HEK293 (cell line): ENCODE data around the gene CCAR1.

ENCODE experiments used
- HIC1 ChIP-seq: fragments of 450-650 bp; formaldehyde crosslinking; IDR thresholded peaks from 2 replicates; pipeline ENCODE4 v1.5.1; 2016; ENCODE audit warnings: missing biosample characterization, missing genetic modification characterization
- KLF1 ChIP-seq: fragments of 450-650 bp; formaldehyde crosslinking; IDR thresholded peaks from 2 replicates; pipeline ENCODE4 v1.5.1; 2016; ENCODE audit warnings: missing biosample characterization, missing genetic modification characterization
- KLF9 ChIP-seq: fragments of 450-650 bp; formaldehyde crosslinking; IDR thresholded peaks from 2 replicates; pipeline ENCODE4 v1.5.1; 2016; ENCODE audit warnings: missing biosample characterization, missing genetic modification characterization, low read depth
- SP3 ChIP-seq: fragments of 450-650 bp; formaldehyde crosslinking; IDR thresholded peaks from 2 replicates; pipeline ENCODE4 v1.5.1; 2016; ENCODE audit warnings: missing biosample characterization, missing genetic modification characterization
- TRIM28 ChIP-seq: IDR thresholded peaks from 2 replicates; pipeline ENCODE4 v1.6.1; 2011; ENCODE audit warnings: low read length, control low read depth, borderline replicate concordance
- TSHZ1 ChIP-seq: fragments of 450-650 bp; formaldehyde crosslinking; IDR thresholded peaks from 2 replicates; pipeline ENCODE4 v1.5.1; 2016; ENCODE audit warnings: missing biosample characterization, missing genetic modification characterization, borderline replicate concordance
- ZBTB20 ChIP-seq: fragments of 450-650 bp; formaldehyde crosslinking; IDR thresholded peaks from 2 replicates; pipeline ENCODE4 v1.5.1; 2016; ENCODE audit warnings: missing biosample characterization, missing genetic modification characterization
- ZBTB44 ChIP-seq: fragments of 450-650 bp; IDR thresholded peaks from 2 replicates; pipeline ENCODE4 v1.5.1; 2018; ENCODE audit warnings: missing biosample characterization, mild to moderate bottlenecking, missing genetic modification characterization
- ZFP69B ChIP-seq: fragments of 450-650 bp; formaldehyde crosslinking; IDR thresholded peaks from 2 replicates; pipeline ENCODE4 v1.5.1; 2016; ENCODE audit warnings: missing biosample characterization, missing genetic modification characterization
- ZNF157 ChIP-seq: fragments of 450-650 bp; formaldehyde crosslinking; IDR thresholded peaks from 2 replicates; pipeline ENCODE4 v1.5.1; 2016; ENCODE audit warnings: missing biosample characterization, missing genetic modification characterization
- ZNF18 ChIP-seq: fragments of 450-650 bp; formaldehyde crosslinking; IDR thresholded peaks from 2 replicates; pipeline ENCODE4 v1.5.1; 2016; ENCODE audit warnings: missing biosample characterization, missing genetic modification characterization
- ZNF184 ChIP-seq: fragments of 450-650 bp; IDR thresholded peaks from 2 replicates; pipeline ENCODE4 v1.5.1; 2018; ENCODE audit warnings: missing biosample characterization, mild to moderate bottlenecking, missing genetic modification characterization
- ZNF239 ChIP-seq: fragments of 450-650 bp; formaldehyde crosslinking; IDR thresholded peaks from 2 replicates; pipeline ENCODE4 v1.5.1; 2016; ENCODE audit warnings: missing biosample characterization, missing genetic modification characterization
- ZNF274 ChIP-seq, 2 experiments: fragments of 200-500 bp in 1 of 2; fragments of 450-650 bp in 1 of 2; sonication (Bioruptor generic) in 1 of 2; formaldehyde crosslinking in 1 of 2; IDR thresholded peaks; 2 replicates each; pipeline versions ENCODE4 v1.5.1 to v1.6.1; 2014 to 2016; ENCODE audit warnings: borderline replicate concordance in 1 of 2, inconsistent platforms in 1 of 2, low read length in 1 of 2, missing biosample characterization in 1 of 2, missing genetic modification characterization in 1 of 2
- ZNF37A ChIP-seq: fragments of 450-650 bp; IDR thresholded peaks from 2 replicates; pipeline ENCODE4 v1.5.1; 2018; ENCODE audit warnings: missing biosample characterization, missing genetic modification characterization
- ZNF404 ChIP-seq: fragments of 450-650 bp; formaldehyde crosslinking; IDR thresholded peaks from 2 replicates; pipeline ENCODE4 v1.5.1; 2017; ENCODE audit warnings: missing biosample characterization, missing genetic modification characterization
- ZNF423 ChIP-seq: fragments of 450-650 bp; formaldehyde crosslinking; IDR thresholded peaks from 2 replicates; pipeline ENCODE4 v1.5.1; 2016; ENCODE audit warnings: missing biosample characterization, missing genetic modification characterization
- ZNF473 ChIP-seq: fragments of 450-650 bp; formaldehyde crosslinking; IDR thresholded peaks from 2 replicates; pipeline ENCODE4 v1.5.1; 2017; ENCODE audit warnings: missing biosample characterization, missing genetic modification characterization
- ZNF629 ChIP-seq: fragments of 450-650 bp; formaldehyde crosslinking; IDR thresholded peaks from 2 replicates; pipeline ENCODE4 v1.5.1; 2017; ENCODE audit warnings: missing biosample characterization, missing genetic modification characterization
- ZNF701 ChIP-seq: fragments of 450-650 bp; formaldehyde crosslinking; IDR thresholded peaks from 2 replicates; pipeline ENCODE4 v1.5.1; 2016; ENCODE audit warnings: missing biosample characterization, missing genetic modification characterization
- ZNF843 ChIP-seq: fragments of 450-650 bp; formaldehyde crosslinking; IDR thresholded peaks from 2 replicates; pipeline ENCODE4 v1.5.1; 2016; ENCODE audit warnings: missing biosample characterization, missing genetic modification characterization
- TF ChIP-seq, protein P1 (sequence below): fragments of 450-650 bp; formaldehyde crosslinking; IDR thresholded peaks from 2 replicates; pipeline ENCODE4 v1.5.1; 2017; ENCODE audit warnings: missing biosample characterization, mild to moderate bottlenecking, missing genetic modification characterization, moderate library complexity
- TF ChIP-seq, protein P2 (sequence below): IDR thresholded peaks from 2 replicates; pipeline ENCODE4 v1.6.1; 2011; ENCODE audit warnings: mild to moderate bottlenecking, low read depth, low read length, borderline replicate concordance
- TF ChIP-seq, protein P3 (sequence below): fragments of 450-650 bp; formaldehyde crosslinking; IDR thresholded peaks from 2 replicates; pipeline ENCODE4 v1.5.1; 2016; ENCODE audit warnings: missing biosample characterization, missing genetic modification characterization

Gene CCAR1

DNA sequence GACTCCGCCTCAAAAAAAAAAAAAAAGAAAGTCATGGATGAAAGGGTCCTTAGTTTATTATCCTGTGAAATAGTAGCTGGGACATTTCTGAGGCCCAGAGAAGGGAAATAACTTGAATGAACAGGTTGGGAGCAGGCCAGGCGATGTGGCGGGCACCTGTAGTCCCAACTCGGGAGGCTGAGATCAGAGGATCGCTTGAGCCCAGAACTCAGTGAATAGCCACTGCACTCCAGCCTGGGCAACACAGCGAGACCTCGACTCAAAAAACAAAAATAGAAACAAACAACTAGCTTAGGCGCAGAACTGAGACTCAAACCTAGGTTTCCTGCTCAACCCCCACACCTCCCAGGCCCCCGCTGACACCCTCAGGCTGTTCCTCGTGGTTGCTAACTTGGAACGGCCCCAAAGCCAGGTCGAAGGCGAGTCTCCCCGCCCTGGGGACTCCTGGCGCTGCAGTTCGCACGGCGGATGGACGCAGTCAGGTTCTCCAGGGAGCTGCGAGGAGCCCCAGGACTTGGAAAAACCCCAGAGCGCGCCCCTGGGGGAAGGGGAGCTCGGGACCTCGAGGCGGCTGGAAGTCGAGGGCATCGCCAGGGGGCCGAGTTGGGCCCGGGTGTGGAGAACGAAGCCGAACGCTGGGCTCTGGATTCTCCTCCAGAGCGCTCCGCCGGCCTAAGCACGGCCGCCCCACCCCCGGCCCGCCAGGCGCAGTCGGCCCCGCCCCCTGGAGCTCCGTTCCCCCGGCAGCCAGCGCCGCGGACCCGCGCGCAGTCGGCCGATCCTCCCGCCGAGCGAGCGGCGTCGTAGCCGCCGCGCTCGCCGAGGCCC lies 105.9 kb downstream of the CCAR1 start, which contains the start of gene STOX1 (continued):
- TF ChIP-seq KLF9 (tag by site-specific recombination) (peak; percentile 66; the same call in 1 of the 2 replicates), ZNF423 (tag by site-specific recombination) (peak; percentile 81; the same call in 1 of the 2 replicates), KLF1 (tag by site-specific recombination) (peak; percentile 44), ZNF239 (tag by site-specific recombination) (no peak), ZFP69B (tag by site-specific recombination) (no peak), ZNF18 (tag by site-specific recombination) (no peak), ZNF157 (tag by site-specific recombination) (no peak), ZNF37A (tag by site-specific recombination) (no peak), ZNF184 (tag by site-specific recombination) (no peak), ZNF404 (tag by site-specific recombination) (no peak), SP3 (tag by site-specific recombination) (peak; percentile 44), TSHZ1 (no peak), ZNF629 (tag by site-specific recombination) (peak; percentile 58; the same call in 1 of the 2 replicates), ZNF274 (IDR thresholded peaks at IDR 0.05; ENCODE audit: low read length) (no peak), ZNF274 (tag by site-specific recombination; IDR thresholded peaks at IDR 0.05; ENCODE audit: borderline replicate concordance) (no peak), ZBTB44 (no peak), ZNF843 (no peak), TRIM28 (no peak), ZBTB20 (tag by site-specific recombination) (peak; percentile 76), HIC1 (tag by site-specific recombination) (no peak; the same call in 1 of the 2 replicates), ZNF701 (no peak), ZNF473 (tag by site-specific recombination) (no peak)
- TF ChIP-seq, protein P1, sequence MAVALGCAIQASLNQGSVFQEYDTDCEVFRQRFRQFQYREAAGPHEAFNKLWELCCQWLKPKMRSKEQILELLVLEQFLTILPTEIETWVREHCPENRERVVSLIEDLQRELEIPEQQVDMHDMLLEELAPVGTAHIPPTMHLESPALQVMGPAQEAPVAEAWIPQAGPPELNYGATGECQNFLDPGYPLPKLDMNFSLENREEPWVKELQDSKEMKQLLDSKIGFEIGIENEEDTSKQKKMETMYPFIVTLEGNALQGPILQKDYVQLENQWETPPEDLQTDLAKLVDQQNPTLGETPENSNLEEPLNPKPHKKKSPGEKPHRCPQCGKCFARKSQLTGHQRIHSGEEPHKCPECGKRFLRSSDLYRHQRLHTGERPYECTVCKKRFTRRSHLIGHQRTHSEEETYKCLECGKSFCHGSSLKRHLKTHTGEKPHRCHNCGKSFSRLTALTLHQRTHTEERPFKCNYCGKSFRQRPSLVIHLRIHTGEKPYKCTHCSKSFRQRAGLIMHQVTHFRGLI (tag by site-specific recombination) = no peak
- TF ChIP-seq, protein P2, sequence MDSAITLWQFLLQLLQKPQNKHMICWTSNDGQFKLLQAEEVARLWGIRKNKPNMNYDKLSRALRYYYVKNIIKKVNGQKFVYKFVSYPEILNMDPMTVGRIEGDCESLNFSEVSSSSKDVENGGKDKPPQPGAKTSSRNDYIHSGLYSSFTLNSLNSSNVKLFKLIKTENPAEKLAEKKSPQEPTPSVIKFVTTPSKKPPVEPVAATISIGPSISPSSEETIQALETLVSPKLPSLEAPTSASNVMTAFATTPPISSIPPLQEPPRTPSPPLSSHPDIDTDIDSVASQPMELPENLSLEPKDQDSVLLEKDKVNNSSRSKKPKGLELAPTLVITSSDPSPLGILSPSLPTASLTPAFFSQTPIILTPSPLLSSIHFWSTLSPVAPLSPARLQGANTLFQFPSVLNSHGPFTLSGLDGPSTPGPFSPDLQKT = no peak
- TF ChIP-seq, protein P3, sequence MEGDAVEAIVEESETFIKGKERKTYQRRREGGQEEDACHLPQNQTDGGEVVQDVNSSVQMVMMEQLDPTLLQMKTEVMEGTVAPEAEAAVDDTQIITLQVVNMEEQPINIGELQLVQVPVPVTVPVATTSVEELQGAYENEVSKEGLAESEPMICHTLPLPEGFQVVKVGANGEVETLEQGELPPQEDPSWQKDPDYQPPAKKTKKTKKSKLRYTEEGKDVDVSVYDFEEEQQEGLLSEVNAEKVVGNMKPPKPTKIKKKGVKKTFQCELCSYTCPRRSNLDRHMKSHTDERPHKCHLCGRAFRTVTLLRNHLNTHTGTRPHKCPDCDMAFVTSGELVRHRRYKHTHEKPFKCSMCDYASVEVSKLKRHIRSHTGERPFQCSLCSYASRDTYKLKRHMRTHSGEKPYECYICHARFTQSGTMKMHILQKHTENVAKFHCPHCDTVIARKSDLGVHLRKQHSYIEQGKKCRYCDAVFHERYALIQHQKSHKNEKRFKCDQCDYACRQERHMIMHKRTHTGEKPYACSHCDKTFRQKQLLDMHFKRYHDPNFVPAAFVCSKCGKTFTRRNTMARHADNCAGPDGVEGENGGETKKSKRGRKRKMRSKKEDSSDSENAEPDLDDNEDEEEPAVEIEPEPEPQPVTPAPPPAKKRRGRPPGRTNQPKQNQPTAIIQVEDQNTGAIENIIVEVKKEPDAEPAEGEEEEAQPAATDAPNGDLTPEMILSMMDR (tag by site-specific recombination) = peak; percentile 81
